H1 (cell line): ENCODE measurements around the gene SLC35F3. TPM values are rescaled to one million over a fixed set of nuclear protein-coding genes. Genes with fewer than 3 reads are reported as not detected.

Experiments
- CTCF ChIA-PET: fragments of 300-600 bp; sonication (Branson Sonifier 250); formaldehyde crosslinking; loops from one replicate; lab custom pipeline; 2021; ENCODE audit not compliant: partially characterized antibody; lab: Charles Lee
- POLR2A ChIA-PET: fragments of 300-600 bp; sonication (Branson Sonifier 250); formaldehyde crosslinking; loops from one replicate; lab custom pipeline; 2021; ENCODE audit warnings: inconsistent platforms; ENCODE audit not compliant: partially characterized antibody; lab: Charles Lee
- DNase-seq, 2 experiments: peaks; one replicate each; pipeline versions ENCODE4 v3.0.0 to v3.0.0-alpha.2; 2010 to 2022; ENCODE audit warnings: low spot score in 2 of 2, low read depth in 1 of 2, mixed read lengths in 1 of 2
- FAIRE-seq: peaks from 2 replicates; lab custom pipeline; 2011; peaks lifted over from hg19 to GRCh38; lab: Jason Lieb, UNC
- H2AFZ ChIP-seq: 2 replicates; pipeline ENCODE4 v1.8.1; 2012; ENCODE audit warnings: low read length, inconsistent platforms
- H2AK5ac ChIP-seq: 2 replicates; pipeline ENCODE4 v1.6.1; 2013; ENCODE audit warnings: low read depth, low read length
- H2BK120ac ChIP-seq: replicated peaks from 2 replicates; pipeline ENCODE3; 2013; ENCODE audit warnings: low read depth, low read length, inconsistent platforms
- H2BK12ac ChIP-seq: 2 replicates; pipeline ENCODE4 v1.6.1; 2013; ENCODE audit warnings: low read depth, low read length
- H2BK15ac ChIP-seq: 2 replicates; pipeline ENCODE4 v1.6.1; 2013; ENCODE audit warnings: low read length
- H2BK20ac ChIP-seq: 2 replicates; pipeline ENCODE4 v1.6.1; 2013; ENCODE audit warnings: low read length
- H2BK5ac ChIP-seq: 2 replicates; pipeline ENCODE4 v1.6.1; 2013; ENCODE audit warnings: low read depth, low read length
- H3K14ac ChIP-seq: 2 replicates; pipeline ENCODE4 v1.6.1; 2013; ENCODE audit warnings: inconsistent platforms; ENCODE audit not compliant: insufficient read length
- H3K18ac ChIP-seq: 2 replicates; pipeline ENCODE4 v1.6.1; 2013; ENCODE audit warnings: low read length; ENCODE audit errors: extremely low read depth
- H3K23ac ChIP-seq: 2 replicates; pipeline ENCODE4 v1.6.1; 2013; ENCODE audit warnings: inconsistent platforms; ENCODE audit not compliant: insufficient read length
- H3K23me2 ChIP-seq: 2 replicates; pipeline ENCODE4 v1.6.1; 2013; ENCODE audit warnings: low read depth, low read length
- H3K27ac ChIP-seq: 2 replicates; pipeline ENCODE4 v1.6.1; 2011; ENCODE audit warnings: low read depth, low read length, inconsistent platforms
- H3K27me3 ChIP-seq, 4 experiments: replicated peaks in 1 of 4; 1 replicate in 1 of 4; 2 replicates in 3 of 4; pipeline versions ENCODE4 v1.6.1 to v1.8.1; 2011 to 2013; ENCODE audit warnings: low read length in 3 of 4, mild to moderate bottlenecking in 3 of 4, inconsistent platforms in 2 of 4, mixed read lengths in 2 of 4, moderate library complexity in 1 of 4; ENCODE audit not compliant: control insufficient read depth in 3 of 4, insufficient read depth in 3 of 4; ENCODE audit errors: extremely low read depth in 1 of 4
- H3K36me3 ChIP-seq, 4 experiments: 2 replicates each; pipeline versions ENCODE4 v1.6.1 to v1.8.1; 2011 to 2013; ENCODE audit warnings: mild to moderate bottlenecking in 4 of 4, low read length in 3 of 4, moderate library complexity in 2 of 4, control low read depth in 1 of 4, inconsistent platforms in 1 of 4; ENCODE audit not compliant: insufficient read depth in 4 of 4, control insufficient read depth in 2 of 4
- H3K4ac ChIP-seq: replicated peaks from 2 replicates; pipeline ENCODE3; 2013; ENCODE audit warnings: low read length, low read depth, mixed read lengths, inconsistent platforms; ENCODE audit not compliant: insufficient read length
- H3K4me1 ChIP-seq, 4 experiments: replicated peaks in 1 of 4; 1 replicate in 1 of 4; 2 replicates in 3 of 4; pipeline versions ENCODE4 v1.6.1 to v1.8.1; 2011 to 2013; ENCODE audit warnings: low read length in 3 of 4, inconsistent platforms in 2 of 4, mixed read lengths in 1 of 4; ENCODE audit not compliant: insufficient read depth in 4 of 4, control insufficient read depth in 3 of 4
- H3K4me2 ChIP-seq, 2 experiments: 2 replicates each; pipeline versions ENCODE4 v1.6.1 to v1.8.1; 2011 to 2013; ENCODE audit warnings: low read depth in 2 of 2, low read length in 2 of 2, control low read depth in 1 of 2, inconsistent platforms in 1 of 2, mild to moderate bottlenecking in 1 of 2; ENCODE audit not compliant: insufficient read depth in 1 of 2
- H3K4me3 ChIP-seq, 4 experiments: fragments of 200-600, 300-600 bp in 1 of 4; sonication (generic), shearing (Covaris generic), sonication (Bioruptor Twin) in 1 of 4; 2 replicates each; pipeline versions ENCODE4 v1.5.1 to v1.8.1; 2011 to 2016; ENCODE audit warnings: low read length in 4 of 4, low read depth in 3 of 4, control low read depth in 2 of 4, inconsistent platforms in 2 of 4, mild to moderate bottlenecking in 2 of 4, mixed read lengths in 1 of 4, moderate library complexity in 1 of 4; ENCODE audit not compliant: insufficient read depth in 2 of 4; ENCODE audit errors: extremely low read depth in 1 of 4
- H3K56ac ChIP-seq: replicated peaks from 2 replicates; pipeline ENCODE3; 2013; ENCODE audit warnings: low read depth, mild to moderate bottlenecking, mixed read lengths, low read length, inconsistent platforms; ENCODE audit not compliant: insufficient read length
- H3K79me1 ChIP-seq: 2 replicates; pipeline ENCODE4 v1.6.1; 2013; ENCODE audit warnings: low read depth, low read length, control low read depth
- H3K79me2 ChIP-seq, 2 experiments: 2 replicates each; pipeline versions ENCODE4 v1.6.1 to v1.8.1; 2012 to 2013; ENCODE audit warnings: low read length in 2 of 2, mild to moderate bottlenecking in 2 of 2, inconsistent platforms in 1 of 2; ENCODE audit not compliant: insufficient read depth in 2 of 2, control insufficient read depth in 1 of 2
- H3K9ac ChIP-seq, 4 experiments: replicated peaks in 1 of 4; 1 replicate in 1 of 4; 2 replicates in 3 of 4; pipeline versions ENCODE4 v1.6.1 to v1.8.1; 2011 to 2013; ENCODE audit warnings: low read depth in 3 of 4, low read length in 3 of 4, control low read depth in 2 of 4, mild to moderate bottlenecking in 2 of 4, moderate library complexity in 2 of 4, inconsistent platforms in 1 of 4; ENCODE audit errors: extremely low read depth in 1 of 4
- H3K9me3 ChIP-seq, 2 experiments: 2 replicates each; pipeline versions ENCODE4 v1.6.1 to v1.8.1; 2012 to 2013; ENCODE audit warnings: mild to moderate bottlenecking in 2 of 2, moderate library complexity in 2 of 2, control low read depth in 1 of 2, inconsistent platforms in 1 of 2, low read depth in 1 of 2, low read length in 1 of 2, mixed read lengths in 1 of 2; ENCODE audit not compliant: insufficient read depth in 2 of 2
- H4K20me1 ChIP-seq, 2 experiments: replicated peaks in 1 of 2; 2 replicates each; pipeline versions ENCODE3 to v1.8.1; 2011 to 2013; ENCODE audit warnings: inconsistent platforms in 2 of 2, low read length in 2 of 2, mild to moderate bottlenecking in 1 of 2; ENCODE audit not compliant: insufficient read depth in 2 of 2, control insufficient read depth in 1 of 2
- H4K5ac ChIP-seq: 2 replicates; pipeline ENCODE4 v1.6.1; 2013; ENCODE audit warnings: low read length, low read depth, mixed read lengths, inconsistent platforms; ENCODE audit not compliant: insufficient read length
- H4K8ac ChIP-seq: 2 replicates; pipeline ENCODE4 v1.8.0; 2013; ENCODE audit warnings: mild to moderate bottlenecking, moderate library complexity, low read length, inconsistent platforms; ENCODE audit not compliant: insufficient read depth; ENCODE audit errors: extremely low read depth
- H4K91ac ChIP-seq: replicated peaks from 2 replicates; pipeline ENCODE3; 2013; ENCODE audit warnings: low read length, mixed read lengths, inconsistent platforms; ENCODE audit not compliant: insufficient read length
- BACH1 ChIP-seq: IDR thresholded peaks from 2 replicates; pipeline ENCODE4 v1.6.1; 2012; ENCODE audit warnings: low read length, improper control_type of control experiment
- CBX8 ChIP-seq: fragments of 300-800, 300-1000 bp; sonication (generic); IDR thresholded peaks from 2 replicates; pipeline ENCODE4 v1.7.1; 2016; ENCODE audit warnings: low read depth, low read length, borderline replicate concordance
- CHD1 ChIP-seq: IDR thresholded peaks from 2 replicates; pipeline ENCODE4 v1.6.1; 2012; ENCODE audit warnings: low read depth, low read length, improper control_type of control experiment
- FOSL1 ChIP-seq: IDR thresholded peaks from 2 replicates; pipeline ENCODE4 v1.6.1; 2011; ENCODE audit warnings: mild to moderate bottlenecking, low read depth, low read length, moderate library complexity; ENCODE audit not compliant: insufficient read depth
- GABPA ChIP-seq: IDR thresholded peaks from 2 replicates; pipeline ENCODE4 v1.6.1; 2011; ENCODE audit warnings: mild to moderate bottlenecking, low read length, moderate library complexity, borderline replicate concordance; ENCODE audit not compliant: insufficient read depth
- GTF2F1 ChIP-seq: IDR thresholded peaks from 2 replicates; pipeline ENCODE4 v1.6.1; 2012; ENCODE audit warnings: low read depth, low read length, improper control_type of control experiment, borderline replicate concordance
- JUN ChIP-seq: IDR thresholded peaks from 2 replicates; pipeline ENCODE4 v1.6.1; 2011; ENCODE audit warnings: low read depth, mild to moderate bottlenecking, improper control_type of control experiment, low read length
- JUND ChIP-seq: IDR thresholded peaks from 2 replicates; pipeline ENCODE4 v1.6.1; 2011; ENCODE audit warnings: mild to moderate bottlenecking, improper control_type of control experiment, low read length
- KDM1A ChIP-seq: fragments of 200-600, 300-600 bp; sonication (generic); IDR thresholded peaks from 2 replicates; pipeline ENCODE4 v1.7.1; 2016; ENCODE audit warnings: mild to moderate bottlenecking, low read length, borderline replicate concordance
- RAD21 ChIP-seq, 2 experiments: IDR thresholded peaks in 1 of 2; conservative IDR thresholded peaks in 1 of 2; 2 replicates each; pipeline ENCODE4 v1.6.1; 2011; ENCODE audit warnings: low read depth in 2 of 2, low read length in 2 of 2, improper control_type of control experiment in 1 of 2, inconsistent platforms in 1 of 2, mild to moderate bottlenecking in 1 of 2, moderate library complexity in 1 of 2
- SRF ChIP-seq: IDR thresholded peaks from 2 replicates; pipeline ENCODE4 v1.6.1; 2011; ENCODE audit warnings: mild to moderate bottlenecking, low read depth, low read length, moderate library complexity
- SUZ12 ChIP-seq: fragments of 200-600 bp; sonication (generic); IDR thresholded peaks from 2 replicates; pipeline ENCODE4 v1.6.1; 2012; ENCODE audit warnings: mild to moderate bottlenecking, inconsistent platforms, low read length, moderate library complexity, mixed read lengths
- TBP ChIP-seq: IDR thresholded peaks from 2 replicates; pipeline ENCODE4 v1.6.1; 2011; ENCODE audit warnings: low read depth, low read length, improper control_type of control experiment
- WGBS, 2 experiments: shearing (Covaris generic) in 1 of 2; methylation state at CpG; one replicate each; pipeline versions ENCODE4 v1.1.6 to v1.1.7; 2013 to 2015; ENCODE audit warnings: low lambda C conversion rate in 2 of 2, mixed read lengths in 2 of 2, inconsistent platforms in 1 of 2, low coverage in 1 of 2, missing lambda C conversion rate in 1 of 2; ENCODE audit not compliant: insufficient replicate concordance in 2 of 2, insufficient coverage in 1 of 2, insufficient read length in 1 of 2; ENCODE audit errors: extremely low coverage in 1 of 2, missing lambda C conversion rate in 1 of 2; 5-methylcytosine and 5-hydroxymethylcytosine counted together
- polyA plus RNA-seq, 7 experiments: library from polyadenylated mRNA; depleted of rRNA in 3 of 7; stranded (reverse) in 5 of 7; unstranded in 2 of 7; fragments of >200 nt in 5 of 7; fragments of 200-250 nt in 2 of 7; gene quantifications; 1 replicate in 5 of 7; 2 replicates in 1 of 7; 4 replicates in 1 of 7; pipeline versions ENCODE4 v1.2.1 to v1.2.3, GENCODE V29; 2011 to 2013; ENCODE audit warnings: missing spikeins in 2 of 7, mixed read lengths in 2 of 7
- total RNA-seq: library from RNA; stranded (reverse); fragmentation: NEBNext Ultra II Directional; extraction: Animal tissue kit (Norgen Biotek cat#: 25700); gene quantifications from 2 replicates; pipeline ENCODE4 v1.2.1, GENCODE V29; 2021

SLC35F3 gene
- total and polyA plus RNA-seq, 2 of the 8 experiments (the other 6 are each of a cell fraction or from before 2014, with no cell fraction given), result 0.78 to 1.2 TPM

GRCh38 chr1:233909195-233909594, 4.7 kb downstream of the SLC35F3 start:
- no peak overlapping the region for H3K9ac ChIP-seq
- no peak for TF ChIP-seq JUN
- TF ChIP-seq GTF2F1, result no peak
- no peak for TF ChIP-seq CHD1
- no peak for TF ChIP-seq TBP
- no peak for TF ChIP-seq SRF
- no peak for TF ChIP-seq CBX8
- TF ChIP-seq JUND, result no peak
- no peak for TF ChIP-seq GABPA
- TF ChIP-seq KDM1A, result no peak
- TF ChIP-seq FOSL1, result no peak
- no peak for TF ChIP-seq RAD21 (IDR thresholded peaks at IDR 0.05 in 1 of 2, conservative IDR thresholded peaks at IDR 0.05 in 1 of 2; ENCODE audit: low read depth in 2 of 2, low read length in 2 of 2)
- no peak for TF ChIP-seq SUZ12
- no peak for TF ChIP-seq BACH1
- CTCF ChIA-PET, result interaction anchor here (0.7 to 1.4 kb wide), 3 partner anchors 8 to 516 kb away, joined by 3 to 5 read pairs (median 3); no protein-coding TSS in a partner anchor
- no peak overlapping the region for H3K4me2 ChIP-seq
- H2BK15ac ChIP-seq, result no peak overlapping the region
- no peak overlapping the region for H2BK20ac ChIP-seq
- no peaks in the 10 kb centered on the region for H3K79me1 ChIP-seq
- H3K4me1 ChIP-seq, result peaks cover 0 to 4% (median 2%) of the 10 kb centered on the region in 4 experiments; a peak in 3 of 7 replicates
- no peak overlapping the region for H3K23ac ChIP-seq
- no peak for FAIRE-seq
- H3K36me3 ChIP-seq, result no peaks in the 10 kb centered on the region; a peak in 1 of 8 replicates
- WGBS, 2 experiments, result 91% methylated on average over 1 of the region's 1 CpG; no CpG with 5 or more reads in 1 of the 2 experiments
- H3K79me2 ChIP-seq, result no peaks in the 10 kb centered on the region
- no peak overlapping the region for H3K56ac ChIP-seq
- H3K9me3 ChIP-seq, result no peaks in the 10 kb centered on the region
- H2BK5ac ChIP-seq, result no peak overlapping the region
- H4K8ac ChIP-seq, result no peak overlapping the region
- H3K4me3 ChIP-seq, result no peak overlapping the region
- no peak overlapping the region for H3K27ac ChIP-seq
- H3K18ac ChIP-seq, result no peak overlapping the region
- H2BK120ac ChIP-seq, result no peak overlapping the region
- POLR2A ChIA-PET, result no interaction called here
- no peak for DNase-seq
- peaks cover 17 to 22% (median 19%) of the 10 kb centered on the region in 4 experiments for H3K27me3 ChIP-seq
- H3K14ac ChIP-seq, result no peak overlapping the region
- H2AK5ac ChIP-seq, result no peak overlapping the region
- H4K91ac ChIP-seq, result no peak overlapping the region
- peaks cover 0 to 2% of the 10 kb centered on the region in 2 experiments for H4K20me1 ChIP-seq
- no peak overlapping the region for H2AFZ ChIP-seq
- peaks cover 13% of the 10 kb centered on the region for H3K23me2 ChIP-seq
- no peak overlapping the region for H3K4ac ChIP-seq
- no peak overlapping the region for H2BK12ac ChIP-seq
- H4K5ac ChIP-seq, result no peak overlapping the region
